ENCODE results near the gene CCDC78.

Gene CCDC78

DNA sequence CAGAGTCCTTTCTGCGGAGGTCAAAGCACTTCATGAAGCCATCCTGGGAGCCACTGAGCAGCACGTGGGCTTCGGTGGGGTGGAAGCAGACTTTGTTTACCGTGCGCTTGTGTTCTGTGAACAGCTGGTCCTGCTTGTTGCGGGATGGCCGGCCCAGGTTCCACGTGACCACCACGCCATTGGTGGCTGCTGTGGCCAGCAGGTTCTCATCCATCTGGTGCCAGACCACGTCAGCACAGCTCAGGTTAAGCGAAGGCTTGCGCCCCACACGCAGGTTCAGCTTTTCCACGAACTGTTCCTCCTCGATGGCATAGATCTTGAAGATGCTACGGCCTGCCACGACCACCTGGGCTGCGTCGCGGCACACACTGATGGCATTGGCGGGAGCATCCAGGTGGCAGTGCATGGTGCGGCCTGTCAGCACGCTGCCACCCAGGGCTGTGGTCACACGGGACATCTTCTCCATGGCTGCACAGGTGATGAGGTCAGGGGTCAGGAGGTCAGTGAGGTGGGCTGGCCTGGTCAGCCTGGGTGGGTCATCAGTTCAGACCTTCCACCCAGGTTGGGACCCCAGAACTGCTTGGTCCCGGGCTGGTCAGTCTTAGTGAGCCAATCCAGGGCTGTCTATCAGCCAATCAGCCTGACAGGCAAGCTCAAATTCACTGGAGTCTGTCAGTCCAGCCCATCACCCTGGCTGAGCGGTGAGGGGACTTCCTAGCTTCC is 36.9 kb downstream of the CCDC78 start:
- no peaks in the 10 kb centered on the region for H3K36me3 ChIP-seq (ENCODE audit: insufficient read depth, low read length)
- H3F3A ChIP-seq (ENCODE audit: low read depth): no peaks in the 10 kb centered on the region
- H3K27me3 ChIP-seq (ENCODE audit: insufficient read depth, low read length, poor library complexity, severe bottlenecking): no peaks in the 10 kb centered on the region
- peak overlapping the region; percentile 94 for H3K4me3 ChIP-seq (ENCODE audit: low read length, poor library complexity, severe bottlenecking)
- TF ChIP-seq, protein P1, sequence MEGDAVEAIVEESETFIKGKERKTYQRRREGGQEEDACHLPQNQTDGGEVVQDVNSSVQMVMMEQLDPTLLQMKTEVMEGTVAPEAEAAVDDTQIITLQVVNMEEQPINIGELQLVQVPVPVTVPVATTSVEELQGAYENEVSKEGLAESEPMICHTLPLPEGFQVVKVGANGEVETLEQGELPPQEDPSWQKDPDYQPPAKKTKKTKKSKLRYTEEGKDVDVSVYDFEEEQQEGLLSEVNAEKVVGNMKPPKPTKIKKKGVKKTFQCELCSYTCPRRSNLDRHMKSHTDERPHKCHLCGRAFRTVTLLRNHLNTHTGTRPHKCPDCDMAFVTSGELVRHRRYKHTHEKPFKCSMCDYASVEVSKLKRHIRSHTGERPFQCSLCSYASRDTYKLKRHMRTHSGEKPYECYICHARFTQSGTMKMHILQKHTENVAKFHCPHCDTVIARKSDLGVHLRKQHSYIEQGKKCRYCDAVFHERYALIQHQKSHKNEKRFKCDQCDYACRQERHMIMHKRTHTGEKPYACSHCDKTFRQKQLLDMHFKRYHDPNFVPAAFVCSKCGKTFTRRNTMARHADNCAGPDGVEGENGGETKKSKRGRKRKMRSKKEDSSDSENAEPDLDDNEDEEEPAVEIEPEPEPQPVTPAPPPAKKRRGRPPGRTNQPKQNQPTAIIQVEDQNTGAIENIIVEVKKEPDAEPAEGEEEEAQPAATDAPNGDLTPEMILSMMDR (conservative IDR thresholded peaks at IDR 0.05; ENCODE audit: low read length): no peak
- no peak for TF ChIP-seq EZH2phosphoT487 (IDR thresholded peaks at IDR 0.05; ENCODE audit: borderline replicate concordance)
- H2AFZ ChIP-seq (ENCODE audit: low read length): no peak overlapping the region
- H3K9me3 ChIP-seq (ENCODE audit: insufficient read depth, low read depth, low read length): no peaks in the 10 kb centered on the region
- H3K4me2 ChIP-seq (ENCODE audit: low read depth, low read length, poor library complexity, severe bottlenecking): peak overlapping the region; percentile 88
- no peaks in the 10 kb centered on the region for H4K20me1 ChIP-seq (ENCODE audit: insufficient read depth, low read length, poor library complexity, severe bottlenecking)
- H3K9me2 ChIP-seq (replicated peaks; ENCODE audit: low read depth, low read length): no peaks in the 10 kb centered on the region
- peaks cover 9% of the 10 kb centered on the region for H3K4me1 ChIP-seq (ENCODE audit: insufficient read depth, low read length, poor library complexity, severe bottlenecking)
- peaks cover 8% of the 10 kb centered on the region for H3K79me2 ChIP-seq (ENCODE audit: insufficient read depth, low read length)
- peak overlapping the region; percentile 78 for H3K9ac ChIP-seq (ENCODE audit: low read depth, low read length, poor library complexity, severe bottlenecking)

DNA sequence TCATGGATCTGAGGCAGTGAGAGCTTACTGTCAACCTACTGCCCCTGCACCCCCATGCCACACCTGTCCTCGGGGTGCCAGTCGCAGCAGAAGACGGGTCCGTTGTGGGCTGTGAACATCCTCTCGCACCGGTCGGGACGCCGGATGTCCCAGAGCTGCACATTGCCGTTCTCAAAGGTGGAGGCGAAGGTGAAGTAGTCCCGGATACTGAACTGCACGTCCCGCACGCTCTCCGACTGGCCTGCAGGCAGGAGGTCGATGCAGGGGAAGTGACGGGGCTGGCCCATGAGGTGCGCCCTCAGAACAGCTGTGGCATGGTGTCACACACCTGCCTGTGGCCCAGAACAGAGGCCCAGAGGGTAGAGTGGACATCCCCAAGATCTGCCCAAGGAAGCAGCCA is 38.7 kb downstream of the CCDC78 start:
- TF ChIP-seq, protein P1 (conservative IDR thresholded peaks at IDR 0.05; ENCODE audit: low read length): no peak
- Histone ChIP-seq H3K4me1 (ENCODE audit: insufficient read depth, low read length, poor library complexity, severe bottlenecking) (peaks cover 9% of the 10 kb centered on the region), H3F3A (ENCODE audit: low read depth) (no peaks in the 10 kb centered on the region), H3K79me2 (ENCODE audit: insufficient read depth, low read length) (peaks cover 8% of the 10 kb centered on the region), H4K20me1 (ENCODE audit: insufficient read depth, low read length, poor library complexity, severe bottlenecking) (no peaks in the 10 kb centered on the region), H2AFZ (ENCODE audit: low read length) (no peak overlapping the region), H3K4me3 (ENCODE audit: low read length, poor library complexity, severe bottlenecking) (no peak overlapping the region), H3K27me3 (ENCODE audit: insufficient read depth, low read length, poor library complexity, severe bottlenecking) (no peaks in the 10 kb centered on the region), H3K9ac (ENCODE audit: low read depth, low read length, poor library complexity, severe bottlenecking) (no peak overlapping the region), H3K9me3 (ENCODE audit: insufficient read depth, low read depth, low read length) (no peaks in the 10 kb centered on the region), H3K9me2 (replicated peaks; ENCODE audit: low read depth, low read length) (no peaks in the 10 kb centered on the region), H3K4me2 (ENCODE audit: low read depth, low read length, poor library complexity, severe bottlenecking) (no peak overlapping the region), H3K36me3 (ENCODE audit: insufficient read depth, low read length) (no peaks in the 10 kb centered on the region)

DNA sequence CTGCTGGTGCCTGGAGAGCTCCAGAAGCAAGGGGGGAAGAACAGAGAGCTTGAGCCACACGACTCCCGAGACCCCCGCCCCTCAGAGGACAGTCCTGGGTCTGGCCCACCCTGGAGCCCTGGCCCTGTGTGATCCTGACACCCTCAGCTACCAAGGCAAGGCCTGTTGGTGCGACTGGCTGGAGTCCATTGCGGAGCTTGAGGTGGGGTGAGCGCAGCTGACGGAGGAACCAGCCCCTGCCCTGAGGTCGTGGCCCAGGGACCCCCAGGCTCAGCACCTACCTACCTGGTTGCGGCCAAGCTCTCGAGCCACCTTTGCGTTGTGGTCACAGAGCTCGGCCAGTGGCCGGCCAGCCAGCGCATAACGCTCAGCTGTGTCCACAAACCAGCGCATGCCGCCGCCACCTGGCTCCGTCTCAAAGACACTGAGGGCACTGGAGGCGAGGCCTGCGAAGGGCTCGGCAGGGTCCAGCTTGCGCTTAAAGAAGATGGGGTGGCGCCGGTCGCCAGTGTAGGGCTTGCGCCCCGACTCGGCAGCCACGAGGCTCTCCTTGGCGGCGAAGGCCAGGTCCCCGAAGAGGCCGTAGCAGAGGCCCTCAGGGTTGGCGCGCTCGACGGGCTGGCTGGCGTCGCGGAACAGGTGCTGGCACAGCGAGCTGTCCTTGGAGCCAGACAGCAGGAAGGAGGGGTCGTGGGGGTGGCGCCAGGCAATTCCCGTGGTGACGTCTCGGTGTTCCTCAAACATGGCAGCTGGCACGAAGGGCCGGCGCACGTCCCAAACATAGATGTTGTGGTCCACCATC is 39.6 kb downstream of the CCDC78 start:
- Histone ChIP-seq H3K4me1 (ENCODE audit: insufficient read depth, low read length, poor library complexity, severe bottlenecking) (peaks cover 9% of the 10 kb centered on the region), H3K4me2 (ENCODE audit: low read depth, low read length, poor library complexity, severe bottlenecking) (no peak overlapping the region), H3K36me3 (ENCODE audit: insufficient read depth, low read length) (no peaks in the 10 kb centered on the region), H2AFZ (ENCODE audit: low read length) (no peak overlapping the region), H3K9me2 (replicated peaks; ENCODE audit: low read depth, low read length) (no peaks in the 10 kb centered on the region), H3K9me3 (ENCODE audit: insufficient read depth, low read depth, low read length) (no peaks in the 10 kb centered on the region), H3K4me3 (ENCODE audit: low read length, poor library complexity, severe bottlenecking) (no peak overlapping the region), H3K27me3 (ENCODE audit: insufficient read depth, low read length, poor library complexity, severe bottlenecking) (no peaks in the 10 kb centered on the region), H4K20me1 (ENCODE audit: insufficient read depth, low read length, poor library complexity, severe bottlenecking) (no peaks in the 10 kb centered on the region), H3K9ac (ENCODE audit: low read depth, low read length, poor library complexity, severe bottlenecking) (no peak overlapping the region), H3K79me2 (ENCODE audit: insufficient read depth, low read length) (peaks cover 13% of the 10 kb centered on the region), H3F3A (ENCODE audit: low read depth) (no peaks in the 10 kb centered on the region)
- no peak for TF ChIP-seq EZH2phosphoT487 (IDR thresholded peaks at IDR 0.05; ENCODE audit: borderline replicate concordance)
- TF ChIP-seq, protein P1 (conservative IDR thresholded peaks at IDR 0.05; ENCODE audit: low read length): no peak
